Liver (tissue), 9 donors: Measurements from ENCODE around the gene HADHB. TPM values are rescaled to one million over a fixed set of nuclear protein-coding genes. Genes with fewer than 3 reads are reported as not detected.

ENCODE experiments used
- DNase-seq: peaks from one replicate; pipeline ENCODE4 v3.0.0-alpha.2; 2017; ENCODE audit warnings: low spot score
- H3K27ac ChIP-seq, 2 donors: one replicate each; pipeline ENCODE4 v1.7.0; 2013; ENCODE audit warnings: inconsistent platforms in 2 of 2, low read length in 2 of 2, control low read depth in 1 of 2, low read depth in 1 of 2, mild to moderate bottlenecking in 1 of 2
- H3K27me3 ChIP-seq, 4 donors: one replicate each; pipeline versions ENCODE4 v1.6.1 to v1.7.0; 2013; ENCODE audit warnings: low read length in 3 of 4, inconsistent platforms in 1 of 4, mild to moderate bottlenecking in 1 of 4, moderate library complexity in 1 of 4; ENCODE audit not compliant: control insufficient read depth in 4 of 4, insufficient read depth in 4 of 4
- H3K36me3 ChIP-seq, 4 donors: one replicate each; pipeline versions ENCODE4 v1.6.1 to v1.7.0; 2013; ENCODE audit warnings: low read length in 3 of 4, mild to moderate bottlenecking in 3 of 4, low read depth in 1 of 4, moderate library complexity in 1 of 4; ENCODE audit not compliant: control insufficient read depth in 4 of 4, insufficient read depth in 3 of 4
- H3K4me1 ChIP-seq, 4 donors: one replicate each; pipeline versions ENCODE4 v1.6.1 to v1.7.0; 2013; ENCODE audit warnings: low read length in 3 of 4, mild to moderate bottlenecking in 3 of 4, moderate library complexity in 1 of 4; ENCODE audit not compliant: control insufficient read depth in 4 of 4, insufficient read depth in 4 of 4
- H3K4me3 ChIP-seq, 3 donors: one replicate each; pipeline versions ENCODE4 v1.6.1 to v1.7.0; 2013; ENCODE audit warnings: low read length in 3 of 3, control low read depth in 1 of 3, low read depth in 1 of 3, mild to moderate bottlenecking in 1 of 3
- H3K9ac ChIP-seq, 2 donors: one replicate each; pipeline ENCODE4 v1.7.0; 2013; ENCODE audit warnings: low read length in 2 of 2, mild to moderate bottlenecking in 2 of 2, moderate library complexity in 2 of 2, control low read depth in 1 of 2, low read depth in 1 of 2
- H3K9me3 ChIP-seq, 4 donors: one replicate each; pipeline versions ENCODE4 v1.6.1 to v1.7.0; 2013; ENCODE audit warnings: low read length in 3 of 4; ENCODE audit not compliant: control insufficient read depth in 4 of 4
- EGR1 ChIP-seq, 2 donors: IDR thresholded peaks; 2 replicates each; pipeline ENCODE4 v1.6.1; 2016 to 2018; ENCODE audit warnings: antibody characterized with exemption in 2 of 2, low read depth in 2 of 2
- FOXA1 ChIP-seq: IDR thresholded peaks from 2 replicates; pipeline ENCODE4 v1.6.1; 2016; ENCODE audit warnings: antibody characterized with exemption
- FOXA2 ChIP-seq: IDR thresholded peaks from 2 replicates; pipeline ENCODE4 v1.6.1; 2016; ENCODE audit warnings: antibody characterized with exemption
- GABPA ChIP-seq, 2 donors: IDR thresholded peaks in 1 of 2; conservative IDR thresholded peaks in 1 of 2; 2 replicates each; pipeline ENCODE4 v1.6.1; 2016; ENCODE audit warnings: antibody characterized with exemption in 2 of 2, mild to moderate bottlenecking in 1 of 2, moderate library complexity in 1 of 2
- HNF4A ChIP-seq, 2 donors: conservative IDR thresholded peaks; 2 replicates each; pipeline ENCODE4 v1.6.1; 2016; ENCODE audit warnings: antibody characterized with exemption in 2 of 2, mild to moderate bottlenecking in 2 of 2
- JUND ChIP-seq, 2 donors: IDR thresholded peaks; 2 replicates each; pipeline ENCODE4 v1.6.1; 2016; ENCODE audit warnings: antibody characterized with exemption in 2 of 2
- MAX ChIP-seq: IDR thresholded peaks from 2 replicates; pipeline ENCODE4 v1.6.1; 2016; ENCODE audit warnings: antibody characterized with exemption
- NR2F2 ChIP-seq: IDR thresholded peaks from 2 replicates; pipeline ENCODE4 v1.6.1; 2016; ENCODE audit warnings: antibody characterized with exemption
- RAD21 ChIP-seq, 2 donors: IDR thresholded peaks; 2 replicates each; pipeline ENCODE4 v1.6.1; 2016; ENCODE audit warnings: antibody characterized with exemption in 2 of 2, mild to moderate bottlenecking in 2 of 2
- RXRA ChIP-seq, 2 donors: IDR thresholded peaks; 2 replicates each; pipeline ENCODE4 v1.6.1; 2017 to 2018; ENCODE audit warnings: antibody characterized with exemption in 2 of 2, mild to moderate bottlenecking in 1 of 2
- SP1 ChIP-seq: IDR thresholded peaks from 2 replicates; pipeline ENCODE4 v1.6.1; 2018; ENCODE audit warnings: antibody characterized with exemption, mild to moderate bottlenecking
- TAF1 ChIP-seq: conservative IDR thresholded peaks from 2 replicates; pipeline ENCODE4 v1.6.1; 2016; ENCODE audit warnings: antibody characterized with exemption, mild to moderate bottlenecking
- YY1 ChIP-seq: IDR thresholded peaks from 2 replicates; pipeline ENCODE4 v1.6.1; 2016; ENCODE audit warnings: antibody characterized with exemption, mild to moderate bottlenecking
- WGBS: extraction: QIAGEN DNeasy Blood & Tissue Kit; methylation state at CpG from one replicate; pipeline ENCODE4 v1.1.7; 2013; 5-methylcytosine and 5-hydroxymethylcytosine counted together
- polyA plus RNA-seq, 2 donors: library from polyadenylated mRNA; stranded (reverse) in 1 of 2; unstranded in 1 of 2; fragments of 200-250 nt in 1 of 2; fragments of >200 nt in 1 of 2; fragmentation: Nextera tagmentation in 1 of 2; extraction: Ambion mirVana in 1 of 2; gene quantifications; one replicate each; pipeline versions ENCODE4 v1.2.1 to v1.2.3, GENCODE V29; 2013 to 2015
- total RNA-seq, 2 donors: library from RNA; depleted of rRNA; stranded (reverse); fragments of >200 nt; gene quantifications; one replicate each; pipeline ENCODE4 v1.2.3, GENCODE V29; 2014
- TF ChIP-seq, protein P1 (sequence below): IDR thresholded peaks from 2 replicates; pipeline ENCODE4 v1.6.1; 2016; ENCODE audit warnings: antibody characterized with exemption, mild to moderate bottlenecking
- TF ChIP-seq, protein P2 (sequence below): IDR thresholded peaks from 2 replicates; pipeline ENCODE4 v1.6.1; 2016; ENCODE audit warnings: antibody characterized with exemption
- TF ChIP-seq, protein P3 (sequence below): fragments of 150-350 bp; IDR thresholded peaks from 2 replicates; pipeline ENCODE4 v1.5.1; 2017; ENCODE audit warnings: improper control_type of control experiment, low read depth, low read length; ENCODE audit not compliant: missing input control
- TF ChIP-seq, protein P4 (sequence below): IDR thresholded peaks from 2 replicates; pipeline ENCODE4 v1.6.1; 2016; ENCODE audit warnings: antibody characterized with exemption
- donor health status: healthy.
- donor health status: healthy.
- donor health status: healthy.
- donor health status: healthy.
- donor health status: healthy.

HADHB gene
- total and polyA plus RNA-seq, 4 donors = 103 to 284 (median 261) TPM

- Histone ChIP-seq H3K4me1 (peaks cover 0 to 10% (median 2%) of the 10 kb centered on the region in 4 donors), H3K9ac (no peak overlapping the region), H3K27ac (no peak overlapping the region), H3K9me3 (no peaks in the 10 kb centered on the region), H3K27me3 (no peaks in the 10 kb centered on the region), H3K36me3 (peaks cover 0 to 3% (median 0%) of the 10 kb centered on the region in 4 donors), H3K4me3 (no peak overlapping the region)
- 89% methylated on average over 1 of the region's 1 CpG for WGBS
- TF ChIP-seq TAF1 (no peak), FOXA2 (no peak), JUND (IDR thresholded peaks at IDR 0.05) (no peak), HNF4A (conservative IDR thresholded peaks at IDR 0.05) (no peak), SP1 (no peak), MAX (no peak), RXRA (IDR thresholded peaks at IDR 0.05) (no peak), FOXA1 (no peak), NR2F2 (no peak), RAD21 (IDR thresholded peaks at IDR 0.05) (no peak), YY1 (no peak), EGR1 (IDR thresholded peaks at IDR 0.05; ENCODE audit: low read depth in 2 of 2) (no peak), GABPA (IDR thresholded peaks at IDR 0.05 in 1 of 2, conservative IDR thresholded peaks at IDR 0.05 in 1 of 2) (no peak)
- TF ChIP-seq, protein P1, sequence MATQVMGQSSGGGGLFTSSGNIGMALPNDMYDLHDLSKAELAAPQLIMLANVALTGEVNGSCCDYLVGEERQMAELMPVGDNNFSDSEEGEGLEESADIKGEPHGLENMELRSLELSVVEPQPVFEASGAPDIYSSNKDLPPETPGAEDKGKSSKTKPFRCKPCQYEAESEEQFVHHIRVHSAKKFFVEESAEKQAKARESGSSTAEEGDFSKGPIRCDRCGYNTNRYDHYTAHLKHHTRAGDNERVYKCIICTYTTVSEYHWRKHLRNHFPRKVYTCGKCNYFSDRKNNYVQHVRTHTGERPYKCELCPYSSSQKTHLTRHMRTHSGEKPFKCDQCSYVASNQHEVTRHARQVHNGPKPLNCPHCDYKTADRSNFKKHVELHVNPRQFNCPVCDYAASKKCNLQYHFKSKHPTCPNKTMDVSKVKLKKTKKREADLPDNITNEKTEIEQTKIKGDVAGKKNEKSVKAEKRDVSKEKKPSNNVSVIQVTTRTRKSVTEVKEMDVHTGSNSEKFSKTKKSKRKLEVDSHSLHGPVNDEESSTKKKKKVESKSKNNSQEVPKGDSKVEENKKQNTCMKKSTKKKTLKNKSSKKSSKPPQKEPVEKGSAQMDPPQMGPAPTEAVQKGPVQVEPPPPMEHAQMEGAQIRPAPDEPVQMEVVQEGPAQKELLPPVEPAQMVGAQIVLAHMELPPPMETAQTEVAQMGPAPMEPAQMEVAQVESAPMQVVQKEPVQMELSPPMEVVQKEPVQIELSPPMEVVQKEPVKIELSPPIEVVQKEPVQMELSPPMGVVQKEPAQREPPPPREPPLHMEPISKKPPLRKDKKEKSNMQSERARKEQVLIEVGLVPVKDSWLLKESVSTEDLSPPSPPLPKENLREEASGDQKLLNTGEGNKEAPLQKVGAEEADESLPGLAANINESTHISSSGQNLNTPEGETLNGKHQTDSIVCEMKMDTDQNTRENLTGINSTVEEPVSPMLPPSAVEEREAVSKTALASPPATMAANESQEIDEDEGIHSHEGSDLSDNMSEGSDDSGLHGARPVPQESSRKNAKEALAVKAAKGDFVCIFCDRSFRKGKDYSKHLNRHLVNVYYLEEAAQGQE = no peak
- TF ChIP-seq, protein P2, sequence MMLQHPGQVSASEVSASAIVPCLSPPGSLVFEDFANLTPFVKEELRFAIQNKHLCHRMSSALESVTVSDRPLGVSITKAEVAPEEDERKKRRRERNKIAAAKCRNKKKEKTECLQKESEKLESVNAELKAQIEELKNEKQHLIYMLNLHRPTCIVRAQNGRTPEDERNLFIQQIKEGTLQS = no peak
- TF ChIP-seq, protein P3, sequence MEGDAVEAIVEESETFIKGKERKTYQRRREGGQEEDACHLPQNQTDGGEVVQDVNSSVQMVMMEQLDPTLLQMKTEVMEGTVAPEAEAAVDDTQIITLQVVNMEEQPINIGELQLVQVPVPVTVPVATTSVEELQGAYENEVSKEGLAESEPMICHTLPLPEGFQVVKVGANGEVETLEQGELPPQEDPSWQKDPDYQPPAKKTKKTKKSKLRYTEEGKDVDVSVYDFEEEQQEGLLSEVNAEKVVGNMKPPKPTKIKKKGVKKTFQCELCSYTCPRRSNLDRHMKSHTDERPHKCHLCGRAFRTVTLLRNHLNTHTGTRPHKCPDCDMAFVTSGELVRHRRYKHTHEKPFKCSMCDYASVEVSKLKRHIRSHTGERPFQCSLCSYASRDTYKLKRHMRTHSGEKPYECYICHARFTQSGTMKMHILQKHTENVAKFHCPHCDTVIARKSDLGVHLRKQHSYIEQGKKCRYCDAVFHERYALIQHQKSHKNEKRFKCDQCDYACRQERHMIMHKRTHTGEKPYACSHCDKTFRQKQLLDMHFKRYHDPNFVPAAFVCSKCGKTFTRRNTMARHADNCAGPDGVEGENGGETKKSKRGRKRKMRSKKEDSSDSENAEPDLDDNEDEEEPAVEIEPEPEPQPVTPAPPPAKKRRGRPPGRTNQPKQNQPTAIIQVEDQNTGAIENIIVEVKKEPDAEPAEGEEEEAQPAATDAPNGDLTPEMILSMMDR = no peak
- TF ChIP-seq, protein P4, sequence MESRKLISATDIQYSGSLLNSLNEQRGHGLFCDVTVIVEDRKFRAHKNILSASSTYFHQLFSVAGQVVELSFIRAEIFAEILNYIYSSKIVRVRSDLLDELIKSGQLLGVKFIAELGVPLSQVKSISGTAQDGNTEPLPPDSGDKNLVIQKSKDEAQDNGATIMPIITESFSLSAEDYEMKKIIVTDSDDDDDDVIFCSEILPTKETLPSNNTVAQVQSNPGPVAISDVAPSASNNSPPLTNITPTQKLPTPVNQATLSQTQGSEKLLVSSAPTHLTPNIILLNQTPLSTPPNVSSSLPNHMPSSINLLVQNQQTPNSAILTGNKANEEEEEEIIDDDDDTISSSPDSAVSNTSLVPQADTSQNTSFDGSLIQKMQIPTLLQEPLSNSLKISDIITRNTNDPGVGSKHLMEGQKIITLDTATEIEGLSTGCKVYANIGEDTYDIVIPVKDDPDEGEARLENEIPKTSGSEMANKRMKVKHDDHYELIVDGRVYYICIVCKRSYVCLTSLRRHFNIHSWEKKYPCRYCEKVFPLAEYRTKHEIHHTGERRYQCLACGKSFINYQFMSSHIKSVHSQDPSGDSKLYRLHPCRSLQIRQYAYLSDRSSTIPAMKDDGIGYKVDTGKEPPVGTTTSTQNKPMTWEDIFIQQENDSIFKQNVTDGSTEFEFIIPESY = no peak
- DNase-seq = no peak
Observed at GRCh38 chr2:26295511-26295910, 50.8 kb downstream of the HADHB start.

GRCh38 chr2:26297061-26297460, 52.3 kb downstream of the HADHB start:
- TF ChIP-seq SP1 (no peak), RXRA (IDR thresholded peaks at IDR 0.05) (no peak), JUND (IDR thresholded peaks at IDR 0.05) (no peak), MAX (no peak), YY1 (no peak), FOXA2 (no peak)
- TF ChIP-seq, protein P3 = no peak
- TF ChIP-seq, protein P1 = no peak
- TF ChIP-seq, protein P2 = no peak
- no peak overlapping the region for H3K27ac ChIP-seq
- H3K36me3 ChIP-seq = no peaks in the 10 kb centered on the region
- peaks cover 0 to 10% (median 2%) of the 10 kb centered on the region in 4 donors for H3K4me1 ChIP-seq
- 91% methylated on average over 3 of the region's 3 CpGs for WGBS
- H3K4me3 ChIP-seq = no peak overlapping the region
- no peak overlapping the region for H3K9ac ChIP-seq
- no peak for DNase-seq
- no peaks in the 10 kb centered on the region for H3K9me3 ChIP-seq
- no peaks in the 10 kb centered on the region for H3K27me3 ChIP-seq
